Right lobe of liver (tissue), 4 donors: ENCODE data around the gene TTC12.

Experiments
- POLR2A ChIP-seq: fragments of 450-650 bp; IDR thresholded peaks from one replicate; pipeline ENCODE4 v1.6.1; 2017; ENCODE audit warnings: antibody characterized with exemption, mild to moderate bottlenecking
- TF ChIP-seq, protein P1 (sequence below), 4 donors: fragments of 200-600 bp in 3 of 4; fragments of 450-650 bp in 1 of 4; IDR thresholded peaks; one replicate each; pipeline versions ENCODE4 v1.5.1 to v1.8.0; 2016 to 2022; ENCODE audit warnings: antibody characterized with exemption in 4 of 4, mild to moderate bottlenecking in 2 of 4
- donor health status: DM: no; HTN: no; CAD: no.
- donor health status: DM: no; HTN: no; CAD: no.
- donor health status: DM: no; HTN: yes; CAD: no.

DNA sequence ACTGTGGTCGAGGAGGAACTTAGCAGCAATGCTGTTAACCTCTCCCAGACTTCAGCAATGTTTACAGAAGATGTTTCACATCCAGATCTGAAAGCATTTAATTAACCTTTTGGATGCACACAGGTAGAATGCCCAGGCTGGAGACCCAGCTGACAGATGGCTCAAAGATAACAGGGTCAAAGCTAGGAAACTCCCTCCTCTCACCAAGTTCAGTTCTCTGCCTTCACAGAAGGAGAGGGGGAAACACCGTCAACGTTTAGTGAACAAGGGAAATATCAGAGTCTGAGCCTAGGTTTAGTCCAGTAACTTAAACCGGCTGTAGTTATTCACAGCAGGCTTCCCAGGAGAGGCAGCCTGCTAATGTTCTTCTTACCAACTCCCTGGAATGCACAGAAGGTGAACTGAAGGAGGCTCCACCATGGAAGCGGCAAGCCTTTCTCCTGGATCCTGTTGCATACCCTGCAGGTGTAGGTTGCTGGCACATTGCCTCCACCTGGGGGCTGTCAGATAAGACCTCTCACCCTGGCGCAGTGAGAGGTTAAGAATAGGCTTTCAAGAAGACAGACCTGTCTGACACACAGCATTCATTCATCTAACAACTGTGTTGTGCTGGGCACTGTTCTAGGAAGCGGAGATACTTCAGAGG is 49.7 kb downstream of the TTC12 start:
- TF ChIP-seq, protein P1, sequence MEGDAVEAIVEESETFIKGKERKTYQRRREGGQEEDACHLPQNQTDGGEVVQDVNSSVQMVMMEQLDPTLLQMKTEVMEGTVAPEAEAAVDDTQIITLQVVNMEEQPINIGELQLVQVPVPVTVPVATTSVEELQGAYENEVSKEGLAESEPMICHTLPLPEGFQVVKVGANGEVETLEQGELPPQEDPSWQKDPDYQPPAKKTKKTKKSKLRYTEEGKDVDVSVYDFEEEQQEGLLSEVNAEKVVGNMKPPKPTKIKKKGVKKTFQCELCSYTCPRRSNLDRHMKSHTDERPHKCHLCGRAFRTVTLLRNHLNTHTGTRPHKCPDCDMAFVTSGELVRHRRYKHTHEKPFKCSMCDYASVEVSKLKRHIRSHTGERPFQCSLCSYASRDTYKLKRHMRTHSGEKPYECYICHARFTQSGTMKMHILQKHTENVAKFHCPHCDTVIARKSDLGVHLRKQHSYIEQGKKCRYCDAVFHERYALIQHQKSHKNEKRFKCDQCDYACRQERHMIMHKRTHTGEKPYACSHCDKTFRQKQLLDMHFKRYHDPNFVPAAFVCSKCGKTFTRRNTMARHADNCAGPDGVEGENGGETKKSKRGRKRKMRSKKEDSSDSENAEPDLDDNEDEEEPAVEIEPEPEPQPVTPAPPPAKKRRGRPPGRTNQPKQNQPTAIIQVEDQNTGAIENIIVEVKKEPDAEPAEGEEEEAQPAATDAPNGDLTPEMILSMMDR (IDR thresholded peaks at IDR 0.05): no peak
- TF ChIP-seq POLR2A: no peak
